DMS114 treated with DMSO at 0.1 percent for 48 hours (cell line): Measurements from ENCODE around the gene FFAR2.
"Not testable (repeated sequence)": the region's sequence is repeated elsewhere in the genome, so short reads cannot be mapped to it uniquely, and the experiment has no call there.

Experiments
- DNase-seq: peaks from one replicate; lab custom pipeline; 2025; ENCODE audit not compliant: unreplicated experiment; lab: John Stamatoyannopoulos, UW

FFAR2 gene

DNA sequence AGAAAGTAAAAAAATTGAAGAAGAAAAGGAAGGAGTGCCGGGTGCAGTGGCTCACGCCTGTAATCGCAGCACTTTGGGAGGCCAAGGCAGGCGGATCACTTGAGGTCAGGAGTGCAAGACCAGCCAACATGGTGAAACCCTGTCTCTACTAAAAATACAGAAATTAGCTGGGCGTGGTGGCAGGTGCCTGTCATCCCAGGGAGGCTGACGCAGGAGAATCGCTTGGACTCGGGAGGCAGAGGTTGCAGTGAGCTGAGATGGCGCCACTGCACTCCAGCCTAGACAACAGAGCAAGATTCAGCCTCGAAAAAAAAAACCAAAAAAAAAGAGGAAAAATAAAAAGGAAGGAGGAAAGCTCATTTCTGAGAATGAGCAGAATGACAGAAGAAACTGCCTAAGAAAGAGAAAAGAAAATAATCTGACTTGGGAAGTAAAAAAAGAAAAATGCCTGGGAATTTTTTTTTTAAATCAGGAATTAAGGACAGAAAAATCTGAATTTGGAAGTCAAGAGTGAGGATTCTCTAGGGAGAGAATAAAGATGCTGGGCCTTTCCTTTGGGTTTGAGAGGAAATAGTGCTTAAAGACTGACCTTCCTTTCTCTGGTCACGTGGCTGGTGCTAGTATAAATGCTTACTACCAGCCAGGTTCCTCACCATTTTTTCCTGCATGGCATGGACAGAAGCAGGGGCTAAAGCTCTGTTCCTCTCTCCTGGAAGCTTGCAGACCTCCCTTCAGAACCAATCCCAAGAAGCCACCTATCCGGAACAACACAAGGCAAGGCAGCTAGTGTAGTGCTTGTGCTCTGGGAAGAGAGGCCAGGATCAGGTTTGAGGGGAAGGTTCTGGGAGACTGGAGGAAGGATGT is at the start of gene FFAR2:
Gene FFAR2, plus strand, starts transcription at position 652 of the 864 bp plus-strand sequence. CDS start 1,458 bp downstream, outside the sequence.
- DNase-seq = no peak

GRCh38 chr19:35398570-35398969 is 49.5 kb upstream of the FFAR2 start:
- no peak for DNase-seq

GRCh38 chr19:35399231-35399630 is 48.8 kb upstream of the FFAR2 start:
- no peak for DNase-seq

DNA sequence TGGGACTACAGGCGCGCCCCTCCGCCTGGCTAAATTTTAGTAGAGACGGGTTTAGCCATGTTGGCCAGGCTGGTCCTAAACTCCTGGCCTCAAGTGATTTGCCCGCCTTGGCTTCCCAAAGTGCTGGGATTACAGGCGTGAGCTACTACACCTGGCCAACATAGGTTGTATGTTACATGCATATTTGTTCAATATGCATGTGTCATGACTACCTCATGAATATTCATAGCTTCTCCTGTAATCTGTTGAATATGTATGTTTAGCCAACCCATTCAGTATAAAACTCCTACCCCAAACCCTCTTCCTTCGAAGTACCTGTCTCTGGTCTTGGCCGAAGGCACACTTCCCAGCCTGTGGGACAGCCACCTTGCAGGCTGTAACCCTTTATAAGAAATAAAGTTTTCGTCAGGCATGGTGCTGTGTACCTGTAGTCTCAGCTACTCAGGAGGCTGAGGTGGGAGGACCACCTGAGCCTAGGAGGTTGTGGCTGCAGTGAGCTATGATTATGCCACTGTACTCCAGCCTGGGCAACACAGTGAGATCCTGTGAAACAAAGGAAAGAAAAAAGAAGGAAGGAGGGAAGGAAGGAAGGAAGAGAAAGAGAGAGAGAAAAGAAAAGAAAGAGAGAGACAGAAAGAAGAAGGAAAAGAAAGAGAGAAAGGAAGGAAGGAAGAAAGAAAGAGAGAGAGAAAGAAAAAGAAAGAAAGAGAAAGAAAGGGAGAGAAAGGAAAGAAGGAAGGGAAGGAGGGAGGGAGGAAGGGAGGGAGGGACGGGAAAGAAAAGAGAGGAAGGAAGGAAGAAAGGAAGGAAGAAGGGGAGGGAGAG is 47.9 kb upstream of the FFAR2 start:
- DNase-seq = no peak

- DNase-seq = no peak
These were observed 47.3 kb upstream of the FFAR2 start for GRCh38 chr19:35400773-35401100.

DNA sequence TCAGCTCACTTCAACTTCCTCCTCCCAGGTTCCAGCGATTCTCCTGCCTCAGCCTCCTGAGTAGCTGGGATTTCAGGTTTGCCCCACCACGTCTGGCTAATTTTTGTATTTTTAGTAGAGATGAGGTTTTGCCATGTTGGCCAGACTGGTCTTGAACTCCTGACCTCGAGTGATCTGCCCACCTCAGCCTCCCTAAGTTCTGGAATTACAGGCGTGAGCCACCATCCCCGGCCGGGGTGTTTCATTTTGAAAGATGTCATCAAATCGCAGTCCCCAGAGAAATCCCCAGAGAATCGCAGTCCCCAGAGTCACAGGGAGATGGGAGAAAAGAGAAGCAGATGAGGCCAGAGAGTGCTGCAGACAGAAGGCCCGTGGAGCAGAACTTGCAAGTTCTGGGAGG is 46.6 kb upstream of the FFAR2 start:
- not testable (repeated sequence) for DNase-seq

DNA sequence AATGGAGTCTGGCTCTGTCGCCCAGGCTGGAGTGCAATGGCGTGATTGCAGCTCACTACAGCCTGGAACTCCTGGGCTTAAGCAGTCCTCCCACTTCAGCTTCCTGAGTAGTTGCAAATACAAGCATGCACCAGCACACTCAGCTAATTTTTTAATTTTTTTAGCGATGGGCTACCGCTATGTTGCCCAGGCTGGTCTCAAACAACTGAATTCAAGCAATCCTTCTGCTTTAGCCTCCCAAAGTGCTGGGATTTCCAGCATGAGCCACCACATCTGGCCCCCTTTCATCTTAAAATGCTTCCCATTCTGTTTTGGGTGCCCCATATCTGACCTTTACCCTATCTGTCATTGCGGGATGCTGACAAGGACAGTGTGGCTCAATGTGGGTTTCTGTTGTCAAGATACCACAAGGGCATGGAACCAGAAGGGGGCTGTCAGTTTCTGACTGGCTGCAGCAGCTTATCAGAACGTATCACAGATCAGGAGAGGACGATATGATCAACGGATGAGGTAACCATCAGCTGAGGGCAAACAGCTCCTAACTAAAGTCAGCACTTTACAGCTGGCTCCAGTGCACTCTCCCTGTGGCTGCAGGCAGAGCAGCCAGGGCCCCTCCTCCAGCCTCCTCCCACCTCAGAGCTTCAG is 44.8 kb upstream of the FFAR2 start:
- DNase-seq = no peak

GRCh38 chr19:35404879-35405622 is 43.0 kb upstream of the FFAR2 start:
- no peak for DNase-seq

DNA sequence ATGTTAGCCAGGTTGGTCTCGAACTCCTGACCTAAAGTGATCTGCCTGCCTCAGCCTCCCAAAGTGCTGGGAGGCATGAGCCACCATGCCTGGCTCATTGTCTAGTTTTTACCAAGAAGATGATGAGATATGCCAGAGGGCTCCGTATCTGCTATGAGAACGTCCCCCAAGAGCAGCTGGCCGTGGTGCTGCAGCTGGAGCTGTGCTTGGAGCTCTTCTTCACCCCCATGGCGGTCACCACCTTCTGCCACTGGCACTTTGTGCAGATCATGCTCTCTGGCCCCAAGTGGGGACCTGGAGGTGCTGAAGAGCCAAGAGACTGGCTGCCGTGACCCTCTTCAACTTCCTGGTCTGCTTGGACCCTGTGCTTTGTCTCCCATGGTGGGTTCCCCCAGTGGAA is 40.4 kb upstream of the FFAR2 start:
- DNase-seq = no peak

- DNase-seq = no peak
These were observed 39.5 kb upstream of the FFAR2 start for GRCh38 chr19:35408284-35409171.

DNA sequence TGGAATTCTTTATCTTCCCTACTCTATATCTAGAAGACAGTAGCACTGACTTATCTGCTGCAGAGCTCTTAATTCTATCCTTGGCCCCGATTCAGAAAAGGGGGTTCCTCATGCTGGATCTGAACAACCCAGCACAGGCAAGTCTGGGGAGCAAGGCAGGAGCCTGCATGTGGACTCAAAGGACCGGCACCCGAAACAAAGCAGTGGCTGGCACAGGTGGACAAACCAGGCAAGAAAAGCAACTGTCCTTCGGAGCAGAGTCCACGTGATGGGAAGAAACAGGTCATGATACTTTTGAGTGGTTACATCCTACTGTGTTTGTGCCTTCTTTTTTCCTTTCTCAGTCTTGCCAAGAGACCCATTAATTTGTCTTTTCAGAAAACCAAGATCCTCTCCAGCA is 38.9 kb upstream of the FFAR2 start:
- DNase-seq = no peak

DNA sequence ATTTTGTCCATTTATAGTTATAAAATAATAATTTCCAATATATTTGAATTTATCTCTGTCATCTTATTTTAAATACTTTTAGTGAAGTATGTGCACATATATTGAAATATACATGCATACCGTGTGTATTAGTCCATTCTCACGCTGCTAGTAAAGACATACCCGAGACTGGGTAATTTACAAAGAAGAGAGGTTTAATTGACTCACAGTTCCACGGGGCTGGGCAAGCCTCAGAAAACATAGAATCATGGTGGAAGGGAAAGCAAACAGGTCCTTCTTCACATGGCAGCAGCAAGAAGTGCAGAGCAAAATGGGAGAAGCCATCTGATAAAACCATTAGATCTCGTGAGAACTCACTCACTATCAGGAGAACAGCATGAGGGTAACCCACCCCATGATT is 37.6 kb upstream of the FFAR2 start:
- DNase-seq = no peak

- no peak for DNase-seq
These were observed 33.6 kb upstream of the FFAR2 start for GRCh38 chr19:35414442-35414841.

GRCh38 chr19:35416331-35416730 is 31.7 kb upstream of the FFAR2 start:
- no peak for DNase-seq

DNA sequence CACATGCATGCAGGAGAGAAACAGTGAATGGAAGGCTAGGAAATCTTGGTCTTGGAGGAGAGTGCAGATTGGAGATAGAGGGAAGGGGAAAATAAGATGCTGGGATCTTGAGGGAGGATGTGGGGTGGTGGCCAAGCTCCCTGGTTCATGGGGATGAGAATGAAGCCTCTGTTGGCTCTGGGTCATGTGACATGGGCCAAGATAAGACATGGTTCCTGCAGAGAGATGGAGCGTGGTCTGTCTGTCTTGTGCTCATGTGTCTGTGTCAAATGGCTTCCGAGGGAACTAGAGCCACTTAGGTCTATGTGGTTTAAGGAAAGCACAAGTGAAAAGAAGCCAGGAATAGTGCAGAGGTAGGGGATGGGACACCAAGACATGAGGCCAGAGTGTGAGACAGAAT is 30.8 kb upstream of the FFAR2 start:
- no peak for DNase-seq

- DNase-seq = no peak
These were observed 30.1 kb upstream of the FFAR2 start for GRCh38 chr19:35417713-35418534.

- DNase-seq = no peak
These were observed 29.0 kb upstream of the FFAR2 start for GRCh38 chr19:35419046-35419445.

DNA sequence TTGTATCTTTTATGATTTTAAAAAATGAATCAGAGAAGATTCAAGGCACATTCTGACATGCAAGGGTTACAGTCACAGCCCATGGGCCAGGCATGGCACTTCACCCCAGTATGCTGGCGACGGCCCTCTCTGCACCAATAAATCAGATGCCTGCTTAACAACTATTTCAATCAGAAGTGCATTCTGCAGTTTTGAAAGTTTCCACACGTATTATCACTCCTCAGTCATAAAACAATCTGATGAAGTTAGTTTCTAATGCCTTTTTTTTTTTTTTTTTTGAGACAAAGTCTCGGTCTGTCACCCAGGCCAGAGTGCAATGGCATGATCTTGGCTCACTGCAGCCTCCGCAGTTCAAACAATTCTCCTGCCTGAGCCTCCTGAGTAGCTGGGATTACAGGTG is 28.3 kb upstream of the FFAR2 start:
- no peak for DNase-seq

DNA sequence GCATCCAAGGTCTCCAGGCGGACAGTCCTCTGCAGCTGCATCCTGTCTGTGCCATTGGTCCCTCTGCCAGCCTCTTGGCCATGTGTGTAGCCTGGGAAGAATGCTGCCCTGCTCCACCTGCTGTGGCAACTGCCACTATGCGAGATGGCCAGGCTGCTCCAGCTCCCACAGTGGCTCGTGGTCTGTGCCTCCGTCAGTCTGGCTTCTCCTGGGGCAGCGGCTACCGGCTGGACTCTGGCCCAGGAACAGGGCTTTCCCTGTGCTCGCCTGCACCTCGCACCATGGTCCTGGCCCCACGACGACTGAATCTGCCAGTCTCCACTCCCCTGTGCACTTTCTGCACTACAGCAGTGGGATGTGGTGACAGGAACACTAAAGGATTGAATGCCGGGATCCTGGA is 26.7 kb upstream of the FFAR2 start:
- DNase-seq = no peak
